ENCODE data around the gene GOLGA5.
"Not testable (repeated sequence)": the region's sequence is repeated elsewhere in the genome, so short reads cannot be mapped to it uniquely, and the experiment has no call there.

Gene GOLGA5

DNA sequence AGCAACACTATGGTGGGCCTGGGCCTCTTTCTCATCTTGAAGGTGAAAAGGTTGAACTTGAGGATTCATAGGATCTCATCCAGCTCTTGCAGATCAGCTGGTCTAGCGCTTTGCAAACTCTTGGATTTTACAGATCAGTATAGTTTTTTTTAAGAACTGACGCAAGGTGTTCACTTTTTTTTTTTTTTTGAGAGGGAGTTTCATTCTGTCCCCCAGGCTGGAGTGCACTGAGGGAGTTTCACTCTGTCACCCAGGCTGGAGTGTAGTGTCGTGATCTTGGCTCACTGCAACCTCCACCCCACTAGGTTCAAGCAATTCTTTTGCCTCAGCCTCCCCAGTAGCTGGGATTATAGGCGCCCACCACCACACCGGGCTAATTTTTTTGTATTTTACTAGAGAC lies 25.3 kb upstream of the GOLGA5 start:
- H3K4me3 ChIP-seq (ENCODE audit: low read depth, low read length) = peak overlapping the region; percentile 15; the same call in 1 of the 2 replicates
- TF ChIP-seq CTCF (IDR thresholded peaks at IDR 0.05; ENCODE audit: insufficient read depth, low read depth, low read length, missing control alignments) = no peak
- peak; percentile 57 for DNase-seq (ENCODE audit: low read depth)

- TF ChIP-seq CTCF (IDR thresholded peaks at IDR 0.05; ENCODE audit: insufficient read depth, low read depth, low read length, missing control alignments) = no peak
- DNase-seq (ENCODE audit: low read depth) = peak; percentile 55
- H3K4me3 ChIP-seq (ENCODE audit: low read depth, low read length) = no peak overlapping the region
Measured at GRCh38 chr14:92770484-92770883, 23.6 kb upstream of the GOLGA5 start.

GRCh38 chr14:92774572-92774971 lies 19.5 kb upstream of the GOLGA5 start:
- no peak overlapping the region for H3K4me3 ChIP-seq (ENCODE audit: low read depth, low read length)
- no peak for DNase-seq (ENCODE audit: low read depth)
- TF ChIP-seq CTCF (IDR thresholded peaks at IDR 0.05; ENCODE audit: insufficient read depth, low read depth, low read length, missing control alignments) = no peak

DNA sequence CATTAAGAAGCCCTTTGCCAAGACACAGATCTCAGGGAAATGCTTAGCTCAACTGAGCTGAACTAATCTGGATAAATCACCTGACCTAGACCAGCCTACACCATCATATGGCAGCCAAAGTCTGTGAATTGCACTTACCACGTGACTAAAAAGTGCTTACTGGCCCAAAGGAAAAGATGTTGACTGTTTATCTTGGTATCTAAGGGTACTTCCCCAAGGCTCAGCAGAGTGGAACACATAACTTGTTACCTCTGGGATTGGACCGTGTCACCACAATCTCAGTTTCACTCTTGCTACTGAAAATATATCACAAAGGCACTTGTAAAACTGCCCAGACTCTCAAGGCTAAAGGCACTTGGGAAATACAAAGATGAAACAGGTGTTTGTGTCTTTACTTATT lies 18.8 kb upstream of the GOLGA5 start:
- not testable (repeated sequence) for H3K4me3 ChIP-seq (ENCODE audit: low read depth, low read length)
- DNase-seq (ENCODE audit: low read depth) = peak; percentile 93

DNA sequence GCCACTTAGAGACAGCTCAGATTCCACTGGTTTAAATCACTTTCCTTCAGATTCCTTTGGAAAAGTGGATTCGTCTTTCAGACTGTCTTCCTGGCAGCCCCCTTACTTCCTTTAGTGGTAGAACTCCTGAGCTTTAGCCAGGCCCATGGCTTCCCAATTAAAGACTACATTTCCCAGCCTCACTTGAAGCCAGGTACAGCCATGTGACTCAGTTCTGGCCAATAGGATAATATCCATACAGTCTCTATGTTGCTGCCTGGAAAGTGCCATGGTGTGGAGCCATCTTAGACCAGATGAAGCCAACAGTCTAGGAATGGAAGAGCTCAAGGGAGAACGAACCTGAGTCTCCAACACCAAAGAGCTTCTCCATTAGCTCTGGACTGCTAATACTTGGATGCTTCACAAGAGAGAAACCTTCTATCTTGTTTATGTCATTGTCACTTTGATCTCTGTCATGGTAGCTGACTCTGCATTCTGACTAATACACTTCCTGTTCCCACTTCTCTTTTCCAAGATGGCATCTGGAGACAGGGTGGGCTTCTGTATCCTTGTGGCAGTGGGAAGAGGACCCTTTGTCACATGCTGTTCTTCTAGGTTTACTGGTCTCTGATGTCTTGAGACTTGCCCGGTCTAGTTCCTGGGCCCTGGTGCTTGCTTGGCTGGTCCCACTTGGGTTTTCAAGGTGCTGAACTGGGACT lies 15.1 kb upstream of the GOLGA5 start:
- peak; percentile 60 for DNase-seq (ENCODE audit: low read depth)
- not testable (repeated sequence) for H3K4me3 ChIP-seq (ENCODE audit: low read depth, low read length)

DNA sequence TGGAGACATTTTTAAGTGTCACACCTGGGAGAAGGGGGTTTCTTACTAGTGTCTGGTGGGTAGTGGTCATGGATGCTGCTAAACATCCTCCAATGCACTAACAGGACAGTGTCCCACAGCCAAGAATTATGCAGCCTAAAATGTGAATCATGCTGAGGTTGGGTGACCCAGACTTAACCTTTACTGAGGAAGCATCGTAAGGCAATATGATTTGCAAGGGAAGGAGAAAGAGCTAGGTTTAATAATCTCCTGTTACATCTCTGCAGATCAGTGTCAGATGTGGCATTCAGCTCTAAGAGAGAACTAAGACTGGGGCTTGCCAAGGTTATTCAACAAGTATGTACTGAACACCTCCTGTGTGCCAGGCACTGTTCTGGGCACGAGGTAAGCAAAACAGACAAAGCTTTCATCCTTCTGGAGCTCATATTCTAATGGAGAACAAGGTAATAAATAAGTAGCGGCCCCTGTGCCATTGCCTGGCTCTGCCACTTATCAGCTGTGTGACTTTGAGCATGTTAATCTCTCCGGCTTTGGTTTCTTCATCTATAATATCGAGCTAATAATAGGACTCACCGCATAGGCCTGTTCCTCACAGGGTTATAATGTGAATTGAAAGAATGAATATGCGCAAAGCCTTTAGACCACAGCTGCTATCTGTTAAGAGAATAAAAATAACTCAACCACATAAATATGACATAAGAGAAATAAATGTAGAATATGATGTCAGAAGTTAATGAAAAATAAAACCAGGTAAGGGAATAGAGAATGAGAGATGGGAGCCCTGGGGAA lies 13.5 kb upstream of the GOLGA5 start:
- no peak for DNase-seq (ENCODE audit: low read depth)
- no peak for TF ChIP-seq CTCF (IDR thresholded peaks at IDR 0.05; ENCODE audit: insufficient read depth, low read depth, low read length, missing control alignments)
- no peak overlapping the region for H3K4me3 ChIP-seq (ENCODE audit: low read depth, low read length)

DNA sequence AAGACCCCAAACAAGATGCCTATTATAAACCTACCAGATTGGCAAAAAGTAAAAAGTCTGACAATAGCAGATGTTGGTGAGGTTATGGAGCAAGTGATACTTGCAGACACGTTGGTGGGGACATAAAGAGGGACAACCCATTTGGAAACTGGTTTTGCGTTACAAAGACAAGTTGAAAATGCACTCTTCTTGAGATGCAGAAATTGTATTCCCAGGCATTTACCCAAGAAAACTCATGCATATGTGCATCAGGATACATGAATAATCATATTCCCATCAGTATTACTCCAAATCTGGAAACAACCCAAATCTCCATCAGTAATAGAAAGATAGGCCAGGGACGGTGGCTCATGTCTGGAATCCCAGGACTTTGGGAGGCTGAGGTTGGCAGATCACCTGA lies 12.8 kb upstream of the GOLGA5 start:
- DNase-seq (ENCODE audit: low read depth) = no peak
- H3K4me3 ChIP-seq (ENCODE audit: low read depth, low read length) = no peak overlapping the region
- no peak for TF ChIP-seq CTCF (IDR thresholded peaks at IDR 0.05; ENCODE audit: insufficient read depth, low read depth, low read length, missing control alignments)

Measured in GM12865 (cell line).